GM10266 (cell line): Measurements from ENCODE around the gene HES1.
A peak's percentile ranks its signal among the peaks of the same experiment; 100 is the strongest.
"Not testable (repeated sequence)": the region's sequence is repeated elsewhere in the genome, so short reads cannot be mapped to it uniquely, and the experiment has no call there.

Experiments
- DNase-seq: peaks from one replicate; pipeline ENCODE4 v3.0.0; 2012; ENCODE audit errors: extremely low spot score
- TF ChIP-seq, protein P1 (sequence below): IDR thresholded peaks from 2 replicates; pipeline ENCODE4 v1.5.1; 2012; ENCODE audit warnings: mild to moderate bottlenecking, low read depth; ENCODE audit not compliant: control insufficient read depth, insufficient read depth; ENCODE audit errors: missing control alignments

The HES1 gene

DNA sequence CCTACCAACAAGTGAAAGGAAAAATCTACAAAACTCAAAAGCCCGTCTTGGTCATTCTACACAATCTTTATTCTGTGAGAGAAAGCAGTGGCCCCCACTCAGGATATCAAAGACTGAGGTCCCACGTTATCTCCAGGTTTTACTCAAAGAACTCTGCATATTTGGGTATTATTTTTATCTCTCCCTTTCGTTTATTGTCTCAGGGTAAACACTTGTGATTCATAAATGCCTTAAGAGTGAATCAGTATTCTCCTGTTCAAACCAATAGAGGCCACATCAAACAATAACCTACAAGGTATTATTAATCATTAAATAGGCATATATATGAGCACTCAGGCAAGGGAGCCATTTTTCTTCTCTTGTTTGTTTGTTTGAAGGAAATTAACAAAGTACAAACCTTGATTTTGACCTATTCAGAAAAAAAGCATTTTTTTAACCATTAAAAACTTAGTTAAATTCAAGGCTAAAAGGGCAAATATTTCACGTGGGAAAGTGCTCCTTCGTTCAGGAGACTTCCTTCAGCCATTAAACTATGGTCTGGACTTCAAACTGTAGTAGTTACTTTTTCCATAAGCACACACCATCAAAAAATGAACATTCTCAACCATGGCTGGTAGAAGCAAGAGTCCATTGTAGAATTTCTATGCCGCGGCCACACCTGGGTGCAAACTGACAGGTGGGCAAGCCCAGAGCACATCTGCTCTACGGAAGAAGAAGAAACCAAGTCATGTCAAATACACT lies 13.9 kb upstream of the HES1 start:
- no peak for DNase-seq
- TF ChIP-seq, protein P1, sequence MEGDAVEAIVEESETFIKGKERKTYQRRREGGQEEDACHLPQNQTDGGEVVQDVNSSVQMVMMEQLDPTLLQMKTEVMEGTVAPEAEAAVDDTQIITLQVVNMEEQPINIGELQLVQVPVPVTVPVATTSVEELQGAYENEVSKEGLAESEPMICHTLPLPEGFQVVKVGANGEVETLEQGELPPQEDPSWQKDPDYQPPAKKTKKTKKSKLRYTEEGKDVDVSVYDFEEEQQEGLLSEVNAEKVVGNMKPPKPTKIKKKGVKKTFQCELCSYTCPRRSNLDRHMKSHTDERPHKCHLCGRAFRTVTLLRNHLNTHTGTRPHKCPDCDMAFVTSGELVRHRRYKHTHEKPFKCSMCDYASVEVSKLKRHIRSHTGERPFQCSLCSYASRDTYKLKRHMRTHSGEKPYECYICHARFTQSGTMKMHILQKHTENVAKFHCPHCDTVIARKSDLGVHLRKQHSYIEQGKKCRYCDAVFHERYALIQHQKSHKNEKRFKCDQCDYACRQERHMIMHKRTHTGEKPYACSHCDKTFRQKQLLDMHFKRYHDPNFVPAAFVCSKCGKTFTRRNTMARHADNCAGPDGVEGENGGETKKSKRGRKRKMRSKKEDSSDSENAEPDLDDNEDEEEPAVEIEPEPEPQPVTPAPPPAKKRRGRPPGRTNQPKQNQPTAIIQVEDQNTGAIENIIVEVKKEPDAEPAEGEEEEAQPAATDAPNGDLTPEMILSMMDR: no peak

DNA sequence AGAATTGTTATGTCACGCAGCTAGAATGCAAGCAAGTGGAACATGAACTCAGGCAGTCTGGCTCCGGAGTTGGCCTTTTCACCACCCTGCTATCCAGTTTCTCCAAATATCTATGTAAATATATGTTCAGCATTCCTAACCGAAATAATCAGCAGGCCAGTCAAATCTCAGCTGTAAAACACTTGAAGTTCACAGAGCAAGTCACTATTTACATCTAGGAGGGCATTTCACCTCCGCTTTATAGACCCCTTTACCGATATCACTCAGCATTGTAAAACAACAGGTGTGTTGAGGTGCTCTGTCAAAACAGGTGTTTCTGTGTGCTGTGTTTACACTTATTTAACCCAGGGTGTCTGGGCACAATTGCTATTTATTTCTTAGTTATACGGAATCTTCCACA lies 12.2 kb upstream of the HES1 start:
- DNase-seq: no peak
- TF ChIP-seq, protein P1: no peak

DNA sequence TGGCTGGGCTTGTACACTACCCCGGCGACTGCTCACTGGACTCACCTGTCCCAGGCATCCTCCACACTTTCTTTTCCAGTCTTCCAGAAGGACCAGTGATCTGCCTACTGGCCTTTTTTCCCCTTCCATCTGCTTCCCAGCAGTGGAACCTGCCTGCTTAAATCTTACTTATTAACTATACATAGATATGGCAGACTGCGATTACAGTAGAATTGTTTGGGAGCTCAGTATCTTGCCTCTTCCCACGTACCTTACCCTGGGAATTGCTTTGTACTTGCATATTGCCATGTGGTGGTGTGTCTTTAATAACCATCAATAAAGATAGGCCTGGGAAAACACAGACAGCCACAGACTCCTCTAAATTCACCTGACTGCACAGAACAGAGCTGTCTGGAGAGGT lies 11.8 kb upstream of the HES1 start:
- TF ChIP-seq, protein P1: no peak
- no peak for DNase-seq

DNA sequence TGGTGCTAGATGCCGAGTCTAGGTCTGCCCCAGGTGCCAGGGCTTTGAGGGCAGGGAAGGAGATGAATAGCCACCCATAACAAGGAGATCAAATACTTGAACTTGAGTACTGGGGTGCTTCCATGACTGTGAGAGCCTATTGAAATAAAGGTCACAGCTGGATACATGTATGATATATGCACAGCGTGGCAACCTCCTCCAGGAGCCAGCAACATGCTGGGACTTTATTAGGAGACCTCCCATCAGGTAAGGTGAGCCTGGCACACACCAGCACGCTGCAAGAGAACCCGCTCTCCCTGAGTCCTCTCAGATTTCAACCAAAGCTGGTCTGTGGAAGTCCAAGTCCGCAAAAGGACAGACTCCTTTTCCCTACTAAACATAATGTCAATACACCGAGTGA lies 10.5 kb upstream of the HES1 start:
- DNase-seq: no peak
- TF ChIP-seq, protein P1: no peak

DNA sequence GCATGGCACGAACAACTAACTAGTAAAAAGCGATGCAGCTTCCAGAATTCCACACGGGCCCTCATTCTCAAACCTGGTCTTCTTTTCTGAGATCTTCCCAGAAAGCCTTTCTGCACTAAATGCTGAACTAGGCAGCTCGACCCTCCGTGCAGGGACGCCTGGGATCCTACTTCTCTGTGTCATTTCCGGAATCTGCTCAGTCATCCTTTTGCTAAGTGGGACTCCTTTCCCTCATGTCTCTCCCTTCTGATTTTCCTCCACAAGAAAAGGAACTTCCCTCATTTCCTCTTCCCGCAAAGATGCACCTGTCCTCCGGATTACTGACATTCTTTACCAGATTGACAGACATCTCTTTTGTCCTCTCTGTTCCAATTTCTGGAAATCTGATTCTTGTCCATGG lies 9.2 kb upstream of the HES1 start:
- TF ChIP-seq, protein P1: no peak
- DNase-seq: no peak

DNA sequence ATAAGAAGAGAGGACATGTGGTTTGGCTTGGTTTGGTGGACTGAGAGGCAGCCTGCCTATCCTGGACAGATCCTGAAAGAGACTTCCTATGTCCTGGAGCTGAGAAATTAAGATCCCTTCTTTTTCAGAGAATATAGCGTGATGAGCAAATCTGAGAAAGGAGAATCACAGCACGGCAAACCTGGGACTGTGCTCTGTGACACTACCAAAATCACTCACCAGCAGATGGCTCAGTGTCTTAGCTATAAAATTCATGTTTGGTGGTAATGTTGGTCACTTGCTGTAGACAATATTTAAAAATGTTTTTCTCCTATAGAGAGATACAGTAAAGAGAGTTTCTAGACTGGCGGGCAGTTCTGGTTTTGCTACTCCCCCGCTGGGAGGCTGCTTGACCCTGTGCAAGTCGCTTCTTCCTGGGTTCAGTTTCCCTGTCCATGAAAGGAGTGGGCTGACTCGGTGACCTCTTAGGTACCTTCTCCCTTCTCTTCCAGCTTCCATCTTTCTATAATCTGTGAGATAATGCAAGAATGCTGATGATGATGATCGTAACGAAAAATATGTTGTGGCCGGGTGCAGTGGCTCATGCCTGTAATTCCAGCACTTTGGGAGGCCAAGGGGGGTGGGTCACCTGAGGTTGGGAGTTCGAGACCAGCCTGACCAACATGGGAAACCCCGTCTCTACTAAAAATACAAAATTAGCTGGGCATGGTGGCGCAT lies 7.6 kb upstream of the HES1 start:
- DNase-seq: peak; percentile 17
- TF ChIP-seq, protein P1: peak; percentile 35

DNA sequence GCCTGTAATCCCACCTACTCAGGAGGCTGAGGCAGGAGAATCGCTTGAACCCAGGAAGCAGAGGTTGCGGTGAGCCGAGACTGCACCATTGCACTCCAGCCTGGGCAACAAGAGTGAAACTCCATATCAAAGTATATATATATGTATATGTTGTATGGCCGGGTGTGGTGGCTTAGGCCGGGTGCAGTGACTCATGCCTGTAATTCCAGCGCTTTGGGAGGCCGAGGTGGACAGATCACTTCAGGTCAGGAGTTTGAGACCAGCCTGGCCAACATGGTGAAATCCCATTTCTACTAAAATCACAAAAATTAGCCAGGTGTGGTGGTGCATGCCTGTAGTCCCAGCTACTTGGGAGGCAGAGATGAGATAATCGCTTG lies 7.0 kb upstream of the HES1 start:
- DNase-seq: not testable (repeated sequence)
